Cardiac muscle cell (in vitro differentiated cells and primary cell): ENCODE measurements around the gene ZNF790. TPM values are rescaled to one million over a fixed set of nuclear protein-coding genes. Genes with fewer than 3 reads are reported as not detected.

Experiments used
- DNase-seq, 2 donors: peaks; one replicate each; pipeline versions ENCODE4 v3.0.0 to v3.0.0-alpha.2; 2010 to 2017; ENCODE audit warnings: low read depth in 1 of 2, low spot score in 1 of 2
- H3K27ac ChIP-seq: fragments of 200-600 bp; sonication (generic); 2 replicates; pipeline ENCODE4 v1.5.1; 2016
- H3K27me3 ChIP-seq: fragments of 200-600 bp; sonication (generic); 2 replicates; pipeline ENCODE4 v1.6.0; 2016; ENCODE audit warnings: control low read depth
- H3K36me3 ChIP-seq: fragments of 200-600 bp; sonication (generic); 2 replicates; pipeline ENCODE4 v1.5.1; 2016; ENCODE audit warnings: control low read depth
- H3K4me1 ChIP-seq: fragments of 200-600 bp; sonication (generic); 2 replicates; pipeline ENCODE4 v1.8.1; 2017; ENCODE audit warnings: low read depth, mild to moderate bottlenecking, mixed run types
- H3K4me3 ChIP-seq: fragments of 200-600 bp; sonication (generic); 2 replicates; pipeline ENCODE4 v1.5.1; 2016; ENCODE audit warnings: mild to moderate bottlenecking
- H3K9me3 ChIP-seq: fragments of 200-600 bp; sonication (generic); 2 replicates; pipeline ENCODE4 v1.5.1; 2017; ENCODE audit warnings: low read depth, mild to moderate bottlenecking, control low read depth
- polyA plus RNA-seq: library from polyadenylated mRNA; unstranded; fragments of >200 nt; fragmentation: Nextera tagmentation; extraction: Ambion mirVana; gene quantifications from 2 replicates; pipeline ENCODE4 v1.2.1, GENCODE V29; 2016
- total RNA-seq: library from RNA; depleted of rRNA; stranded (reverse); fragments of >200 nt; gene quantifications from 2 replicates; pipeline ENCODE4 v1.2.3, GENCODE V29; 2016
- TF ChIP-seq, protein P1 (sequence below): IDR thresholded peaks from 2 replicates; pipeline ENCODE4 v1.5.1; 2012; ENCODE audit warnings: low read depth, mild to moderate bottlenecking, low read length

The ZNF790 gene
- total and polyA plus RNA-seq, 2 experiments from 2014 or later: 13.5 to 25.3 TPM

DNA sequence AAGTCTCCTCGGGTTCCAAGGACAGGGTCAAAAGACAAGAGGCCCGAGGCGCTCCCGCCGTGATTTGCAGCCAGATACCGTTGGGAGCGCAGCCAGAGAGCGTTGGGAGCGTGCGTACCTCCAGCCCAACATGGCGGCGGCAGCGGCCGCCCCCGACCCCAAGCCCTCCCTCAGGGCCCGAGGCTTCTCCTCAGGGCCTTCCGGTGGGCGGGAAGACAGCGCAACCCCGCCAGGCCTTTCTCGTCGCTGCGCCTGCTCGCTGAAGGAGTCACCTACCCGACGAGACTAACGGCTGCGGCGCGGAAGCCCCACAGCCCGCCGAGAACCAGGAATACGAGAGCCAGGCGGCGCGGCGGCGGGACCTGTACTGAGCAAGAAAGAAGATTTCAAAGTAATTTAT, 62.4 kb downstream of the ZNF790 start:
- Histone ChIP-seq H3K27me3 (no peaks in the 10 kb centered on the region), H3K27ac (no peak overlapping the region), H3K4me3 (no peak overlapping the region), H3K36me3 (no peaks in the 10 kb centered on the region), H3K9me3 (no peaks in the 10 kb centered on the region), H3K4me1 (no peaks in the 10 kb centered on the region)
- TF ChIP-seq, protein P1, sequence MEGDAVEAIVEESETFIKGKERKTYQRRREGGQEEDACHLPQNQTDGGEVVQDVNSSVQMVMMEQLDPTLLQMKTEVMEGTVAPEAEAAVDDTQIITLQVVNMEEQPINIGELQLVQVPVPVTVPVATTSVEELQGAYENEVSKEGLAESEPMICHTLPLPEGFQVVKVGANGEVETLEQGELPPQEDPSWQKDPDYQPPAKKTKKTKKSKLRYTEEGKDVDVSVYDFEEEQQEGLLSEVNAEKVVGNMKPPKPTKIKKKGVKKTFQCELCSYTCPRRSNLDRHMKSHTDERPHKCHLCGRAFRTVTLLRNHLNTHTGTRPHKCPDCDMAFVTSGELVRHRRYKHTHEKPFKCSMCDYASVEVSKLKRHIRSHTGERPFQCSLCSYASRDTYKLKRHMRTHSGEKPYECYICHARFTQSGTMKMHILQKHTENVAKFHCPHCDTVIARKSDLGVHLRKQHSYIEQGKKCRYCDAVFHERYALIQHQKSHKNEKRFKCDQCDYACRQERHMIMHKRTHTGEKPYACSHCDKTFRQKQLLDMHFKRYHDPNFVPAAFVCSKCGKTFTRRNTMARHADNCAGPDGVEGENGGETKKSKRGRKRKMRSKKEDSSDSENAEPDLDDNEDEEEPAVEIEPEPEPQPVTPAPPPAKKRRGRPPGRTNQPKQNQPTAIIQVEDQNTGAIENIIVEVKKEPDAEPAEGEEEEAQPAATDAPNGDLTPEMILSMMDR: no peak
- DNase-seq: peak in 1 of 2 donors; percentile 41

DNA sequence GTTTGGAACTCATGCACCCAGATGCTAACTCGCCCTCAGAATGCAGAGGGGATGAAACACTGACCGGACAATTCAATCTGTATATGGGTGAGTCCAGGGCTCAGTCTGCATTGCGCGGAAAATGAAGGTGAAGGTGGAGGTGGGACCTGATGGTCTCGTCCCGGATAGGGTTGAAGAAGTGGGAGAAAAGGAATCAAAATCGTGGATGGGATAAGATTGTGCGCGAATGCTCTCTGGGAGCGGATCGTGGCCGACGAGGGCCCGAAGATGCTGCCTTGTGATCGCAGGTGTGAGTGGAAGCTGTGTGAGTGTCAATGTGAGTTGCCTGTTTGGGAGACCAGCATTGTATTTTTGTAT, 65.0 kb downstream of the ZNF790 start:
- no peaks in the 10 kb centered on the region for H3K9me3 ChIP-seq
- H3K27ac ChIP-seq: peak overlapping the region; percentile 100
- H3K4me1 ChIP-seq: no peaks in the 10 kb centered on the region
- H3K36me3 ChIP-seq: peaks cover 4% of the 10 kb centered on the region
- TF ChIP-seq, protein P1: no peak
- H3K4me3 ChIP-seq: peak overlapping the region; percentile 58
- no peaks in the 10 kb centered on the region for H3K27me3 ChIP-seq
- DNase-seq: no peak

DNA sequence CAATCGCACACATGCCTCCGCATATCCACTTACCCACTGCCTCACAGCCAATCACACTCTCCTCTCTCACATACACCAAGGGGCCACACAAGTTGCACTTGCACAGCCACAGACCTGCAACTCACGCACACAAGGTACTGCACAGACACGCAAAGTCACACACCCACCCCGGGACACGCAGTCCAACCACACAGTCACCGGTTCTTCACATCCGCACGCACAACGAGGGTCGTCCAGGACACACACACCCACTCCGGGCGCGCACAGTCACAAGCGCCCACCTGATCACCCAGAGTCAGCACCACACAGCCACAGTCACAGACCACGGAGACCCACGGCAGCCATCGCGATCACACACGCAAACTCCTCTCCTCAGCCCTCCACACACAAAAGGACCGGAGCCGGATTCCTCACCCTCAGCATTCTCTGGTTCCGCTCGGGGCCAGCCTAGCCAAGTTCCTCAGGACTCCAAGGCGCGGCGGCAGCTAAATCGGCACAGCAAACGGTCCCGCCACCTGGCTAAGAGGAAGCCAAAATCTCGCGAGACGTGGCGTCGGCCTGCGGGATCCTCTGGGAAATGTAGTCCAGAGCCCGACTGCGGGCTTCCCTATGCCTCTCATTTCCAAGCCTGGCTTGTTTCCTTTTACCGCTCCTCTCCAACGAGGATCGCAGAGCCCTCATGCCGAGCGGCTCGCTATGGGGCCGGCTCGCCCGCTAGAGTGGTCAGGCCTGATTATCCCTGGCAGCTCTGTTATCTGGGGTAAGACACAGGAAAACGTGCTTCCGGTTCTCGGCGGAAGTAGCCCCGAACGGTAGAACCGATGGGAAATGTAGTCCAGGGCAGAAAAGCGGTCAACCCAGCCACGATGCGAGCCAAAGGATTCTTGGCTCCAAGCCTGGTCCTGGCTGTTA, 65.6 kb downstream of the ZNF790 start, which contains the start of gene ZNF850:
ZNF850 (minus strand) TSS at position 497 of the 912 bp plus-strand sequence. CDS start 10,201 bp downstream, outside the sequence.
- peak within 1 kb of the TSS; percentile 100 for H3K27ac ChIP-seq

DNA sequence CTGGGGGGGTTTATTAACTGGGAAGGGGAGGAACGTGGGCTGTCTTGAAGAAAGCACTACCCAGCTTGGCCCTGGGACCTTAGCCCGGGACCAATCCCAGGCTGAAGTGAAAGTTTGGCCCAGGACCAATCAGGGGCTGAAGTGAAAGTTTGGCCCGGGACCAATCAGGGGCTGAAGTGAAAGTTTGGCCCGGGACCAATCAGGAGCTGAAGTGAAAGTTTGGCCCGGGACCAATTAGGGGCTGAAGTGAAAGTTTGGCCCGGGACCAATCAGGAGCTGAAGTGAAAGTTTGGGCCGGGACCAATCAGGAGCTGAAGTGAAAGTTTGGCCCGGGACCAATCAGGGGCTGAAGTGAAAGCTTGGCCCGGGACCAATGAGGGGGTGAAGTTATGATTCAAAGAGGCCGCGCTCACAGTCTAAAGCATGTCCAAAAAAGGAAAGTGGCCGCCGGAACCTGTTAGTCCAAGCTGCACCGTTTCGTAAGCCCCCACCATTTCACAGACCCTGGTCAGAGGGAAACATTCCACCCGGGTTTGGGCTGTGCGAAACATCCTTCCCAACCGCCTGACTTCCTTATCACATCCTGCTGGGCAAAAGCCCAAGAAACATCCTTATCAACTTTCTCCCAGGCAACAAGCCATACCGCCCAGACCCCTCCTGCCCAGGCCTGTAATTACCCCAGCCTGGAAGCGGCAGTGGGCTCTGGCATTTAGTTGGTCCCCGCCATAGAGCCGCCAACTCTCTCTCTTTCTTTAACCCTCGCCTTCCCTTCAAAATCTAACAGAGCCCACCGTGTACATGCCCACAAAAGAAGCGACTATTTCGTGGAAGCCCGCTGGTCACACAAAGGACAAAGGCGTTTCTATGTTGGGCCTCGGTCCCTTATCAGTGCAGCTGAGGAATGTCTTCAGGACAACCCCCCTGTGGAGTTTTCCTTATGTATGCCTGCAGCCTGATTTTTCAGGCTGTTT, 66.6 kb downstream of the ZNF790 start:
- TF ChIP-seq, protein P1: no peak
- H3K4me3 ChIP-seq: peak overlapping the region; percentile 58
- no peaks in the 10 kb centered on the region for H3K9me3 ChIP-seq

More for the DNA sequence above, 65.6 kb downstream of the ZNF790 start, which contains the start of gene ZNF850:
- Histone ChIP-seq H3K4me1 (no peaks in the 10 kb centered on the region), H3K36me3 (peaks cover 4% of the 10 kb centered on the region), H3K4me3 (peak within 1 kb of the TSS; percentile 58), H3K9me3 (no peaks in the 10 kb centered on the region), H3K27me3 (no peaks in the 10 kb centered on the region)
- TF ChIP-seq, protein P1: no peak
- DNase-seq: peak; percentile 97

More for the DNA sequence above, 66.6 kb downstream of the ZNF790 start:
- H3K27ac ChIP-seq: peak overlapping the region; percentile 100
- no peaks in the 10 kb centered on the region for H3K4me1 ChIP-seq
- H3K36me3 ChIP-seq: peaks cover 4% of the 10 kb centered on the region
- peak; percentile 97 for DNase-seq
- no peaks in the 10 kb centered on the region for H3K27me3 ChIP-seq

Other genes starting within 250 kb of the ZNF790 start
- 30.0 and 57.8 TPM in 2 replicates for gene ZNF382, start 233.1 kb downstream of the ZNF790 start, total RNA-seq
- gene ZNF382, start 233.1 kb downstream of the ZNF790 start, polyA plus RNA-seq: 14.5 and 30.3 TPM in 2 replicates
- gene ZNF461, start 171.6 kb downstream of the ZNF790 start, total RNA-seq: 8.0 and 8.7 TPM in 2 replicates
- gene ZNF461, start 171.6 kb downstream of the ZNF790 start, polyA plus RNA-seq: 2.7 and 7.7 TPM in 2 replicates
- 4.5 and 5.5 TPM in 2 replicates for gene ZNF567, start 150.8 kb downstream of the ZNF790 start, total RNA-seq
- gene ZNF567, start 150.8 kb downstream of the ZNF790 start, polyA plus RNA-seq: 6.6 and 19.6 TPM in 2 replicates
- 16.1 and 27.8 TPM in 2 replicates for gene ZNF850, start 65.6 kb downstream of the ZNF790 start, total RNA-seq
- 2.9 and 9.5 TPM in 2 replicates for gene ZNF850, start 65.6 kb downstream of the ZNF790 start, polyA plus RNA-seq
- 2.3 and 2.5 TPM in 2 replicates for gene ZNF345, start 12.5 kb upstream of the ZNF790 start, total RNA-seq
- 10.7 and 14.0 TPM in 2 replicates for gene ZNF345, start 12.5 kb upstream of the ZNF790 start, polyA plus RNA-seq
- gene ZNF829, start 77.9 kb upstream of the ZNF790 start, total RNA-seq: 2.3 and 2.7 TPM in 2 replicates
- gene ZNF829, start 77.9 kb upstream of the ZNF790 start, polyA plus RNA-seq: 0.62 and 2.0 TPM in 2 replicates
- 11.5 and 16.6 TPM in 2 replicates for gene ZNF568, start 77.9 kb upstream of the ZNF790 start, total RNA-seq
- 11.7 and 17.1 TPM in 2 replicates for gene ZNF568, start 77.9 kb upstream of the ZNF790 start, polyA plus RNA-seq
- 8.7 and 10.3 TPM in 2 replicates for gene ZNF420, start 240.0 kb upstream of the ZNF790 start, total RNA-seq
- gene ZNF420, start 240.0 kb upstream of the ZNF790 start, polyA plus RNA-seq: 8.3 and 13.9 TPM in 2 replicates